ENCODE data around the gene TEX36.
"Not testable (repeated sequence)": the region's sequence is repeated elsewhere in the genome, so short reads cannot be mapped to it uniquely, and the experiment has no call there.

TEX36 gene

GRCh38 chr10:125628104-125629049, 54.6 kb downstream of the TEX36 start:
- no peak for DNase-seq

GRCh38 chr10:125627646-125628045, 55.3 kb downstream of the TEX36 start:
- DNase-seq: no peak

GRCh38 chr10:125626671-125627070, 56.3 kb downstream of the TEX36 start:
- no peak for DNase-seq

- no peak for DNase-seq
Measured at GRCh38 chr10:125625586-125625985, 57.4 kb downstream of the TEX36 start.

GRCh38 chr10:125624800-125625199, 58.2 kb downstream of the TEX36 start:
- no peak for DNase-seq

DNA sequence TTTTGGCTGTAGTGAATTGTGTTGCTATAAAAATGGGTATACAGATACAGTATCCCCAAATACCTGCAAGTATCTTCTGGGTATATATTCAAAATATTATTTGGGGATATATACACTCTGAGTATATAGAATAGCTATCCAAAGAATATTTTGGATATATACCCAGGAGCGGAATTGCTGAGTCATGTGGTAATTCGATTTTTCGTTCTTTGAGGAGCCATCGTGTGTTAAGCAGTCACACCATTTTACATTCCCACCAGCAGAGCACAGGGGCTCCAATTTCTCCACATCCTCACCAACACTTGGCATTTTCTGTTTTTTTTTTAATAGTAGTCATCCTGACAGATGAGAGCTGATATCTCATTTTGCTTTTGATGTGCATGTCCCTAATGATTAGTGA, 61.9 kb downstream of the TEX36 start:
- DNase-seq: no peak

DNA sequence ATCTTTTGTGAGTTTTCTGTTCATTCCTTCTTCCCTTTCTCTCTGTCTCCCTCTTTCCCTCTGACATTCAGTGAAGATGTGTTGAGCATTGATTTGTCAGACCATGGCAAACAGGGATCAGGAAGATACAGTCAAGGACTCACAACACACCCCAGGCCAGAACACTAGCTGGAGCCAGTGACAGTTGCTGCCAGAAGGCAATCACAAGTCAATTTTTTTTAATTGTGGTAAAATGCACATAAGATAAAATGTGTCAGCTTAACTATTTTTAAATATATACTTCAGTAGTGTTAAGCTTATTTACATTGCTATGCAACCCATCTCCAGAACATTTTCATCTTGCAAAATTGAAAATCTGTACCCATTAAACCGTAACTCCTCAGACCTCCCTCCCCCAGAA, 62.6 kb downstream of the TEX36 start:
- no peak for DNase-seq

DNA sequence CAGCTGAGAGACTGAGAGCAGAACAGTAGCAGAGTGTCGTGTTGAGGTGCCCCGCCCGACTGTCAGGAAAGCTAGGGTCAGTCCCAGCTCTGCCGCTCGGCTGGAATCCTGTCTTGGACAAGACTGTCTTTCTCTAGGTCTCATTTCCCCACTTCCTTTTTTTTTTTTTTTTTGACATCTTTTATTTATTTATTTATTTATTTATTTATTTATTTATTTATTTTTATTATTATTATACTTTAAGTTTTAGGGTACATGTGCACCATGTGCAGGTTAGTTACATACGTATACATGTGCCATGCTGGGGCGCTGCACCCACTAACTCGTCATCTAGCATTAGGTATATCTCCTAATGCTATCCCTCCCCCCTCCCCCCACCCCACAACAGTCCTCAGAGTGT, 69.9 kb downstream of the TEX36 start:
- DNase-seq: not testable (repeated sequence)

GRCh38 chr10:125611756-125612155, 71.2 kb downstream of the TEX36 start:
- DNase-seq: no peak

DNA sequence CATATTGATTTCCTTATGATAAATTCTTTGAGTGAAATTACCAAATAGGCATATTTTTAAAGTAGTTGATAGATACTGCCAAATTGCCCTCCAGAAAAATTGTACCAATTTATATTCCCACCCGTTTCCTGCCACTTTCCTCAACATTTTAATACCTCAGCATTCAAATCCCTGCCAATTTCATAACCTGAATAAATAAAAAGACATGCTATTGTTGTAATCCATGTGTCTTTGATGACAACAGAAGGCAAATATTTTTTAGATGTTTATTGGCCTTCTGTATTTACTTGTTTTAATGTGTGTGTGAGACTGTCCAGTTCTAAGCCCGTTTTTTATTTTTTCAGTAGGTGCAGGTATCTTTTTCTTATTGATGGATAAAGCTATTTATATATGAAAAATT, 71.7 kb downstream of the TEX36 start:
- no peak for DNase-seq

GRCh38 chr10:125609859-125610258, 73.1 kb downstream of the TEX36 start:
- no peak for DNase-seq

- no peak for DNase-seq
Measured at GRCh38 chr10:125608474-125608873, 74.5 kb downstream of the TEX36 start.

DNA sequence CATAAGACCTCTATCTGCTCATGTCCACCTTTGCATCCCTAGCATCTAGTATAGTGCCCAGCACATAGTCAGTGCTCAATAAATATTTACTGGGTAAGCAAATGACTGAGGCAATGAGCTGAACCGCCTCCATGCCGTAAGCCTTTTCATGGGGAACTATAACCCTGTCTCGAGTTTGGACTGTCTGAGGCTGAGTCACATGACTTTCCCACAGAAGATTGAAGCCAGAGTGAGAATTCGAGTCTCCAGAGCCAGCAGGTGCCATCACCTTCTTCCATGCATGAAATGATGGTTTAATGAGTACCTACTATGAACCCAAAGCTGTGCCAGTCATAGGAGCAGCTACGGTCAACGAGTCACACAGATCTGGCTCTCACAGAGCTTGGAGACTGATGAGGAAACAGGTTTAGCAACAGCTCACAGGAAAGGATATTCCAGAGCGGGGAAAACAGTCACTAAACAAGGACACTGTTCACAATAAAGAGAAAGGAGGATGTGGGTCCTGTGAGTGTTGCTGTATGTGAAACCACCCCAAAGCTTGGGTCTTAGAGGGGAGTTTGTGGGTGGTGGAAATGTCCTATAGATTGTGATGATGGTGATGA, 75.2 kb downstream of the TEX36 start:
- DNase-seq: no peak

DNA sequence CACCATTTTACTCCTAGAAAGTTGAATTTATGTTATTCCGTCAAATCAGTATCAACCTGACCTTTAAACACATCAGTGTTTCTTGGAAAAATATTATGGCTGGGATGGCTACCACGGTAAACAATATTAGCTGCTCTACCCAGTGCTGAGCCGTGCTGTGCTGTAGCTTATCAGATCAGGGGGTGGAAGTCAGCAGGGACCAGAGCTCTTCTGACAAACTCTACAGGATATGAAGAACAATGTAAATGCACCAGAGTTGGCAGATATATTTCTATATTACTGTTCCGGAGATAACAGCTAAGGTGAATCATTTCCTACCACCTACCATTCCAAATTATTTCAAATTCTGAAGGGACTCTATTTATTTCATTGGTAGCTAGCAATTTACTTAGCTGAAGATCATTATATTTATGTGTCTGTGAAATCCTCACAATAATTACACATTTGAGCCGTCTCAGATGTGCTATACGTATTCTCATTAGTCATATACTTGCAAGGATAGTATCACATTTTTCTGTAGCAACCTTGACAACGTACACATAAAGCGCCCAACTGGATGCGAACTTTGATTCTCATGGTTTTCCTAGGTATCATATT, 76.5 kb downstream of the TEX36 start:
- no peak for DNase-seq

All from DMS 273 treated with DMSO at 0.1 percent for 48 hours (cell line).